ENCODE measurements around the gene DUSP6. TPM values are rescaled to one million over a fixed set of nuclear protein-coding genes. Genes with fewer than 3 reads are reported as not detected.

Gene DUSP6
- total RNA-seq, 1 donor from 2014 or later = 158 TPM

DNA sequence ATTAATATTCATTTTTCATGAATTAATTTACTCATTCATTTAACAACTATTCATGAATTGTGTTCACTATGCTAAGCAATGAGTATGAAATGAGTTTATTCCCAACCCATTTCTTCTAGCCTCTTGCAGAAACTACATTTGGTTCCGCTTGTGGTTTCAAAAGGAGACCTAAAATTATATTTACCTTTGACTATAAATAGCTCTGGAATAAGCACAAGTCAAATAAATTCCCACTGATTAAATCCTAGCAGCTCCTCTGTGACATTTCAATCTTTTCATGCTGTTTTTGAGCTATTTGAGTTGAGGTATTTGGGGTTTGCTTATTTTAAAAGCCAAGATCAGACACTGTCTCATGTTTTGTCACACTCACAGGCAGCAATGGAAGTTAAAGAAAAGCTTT, 46.9 kb downstream of the DUSP6 start:
- intact Hi-C loops (cut with micrococcal nuclease) = no loop called here

DNA sequence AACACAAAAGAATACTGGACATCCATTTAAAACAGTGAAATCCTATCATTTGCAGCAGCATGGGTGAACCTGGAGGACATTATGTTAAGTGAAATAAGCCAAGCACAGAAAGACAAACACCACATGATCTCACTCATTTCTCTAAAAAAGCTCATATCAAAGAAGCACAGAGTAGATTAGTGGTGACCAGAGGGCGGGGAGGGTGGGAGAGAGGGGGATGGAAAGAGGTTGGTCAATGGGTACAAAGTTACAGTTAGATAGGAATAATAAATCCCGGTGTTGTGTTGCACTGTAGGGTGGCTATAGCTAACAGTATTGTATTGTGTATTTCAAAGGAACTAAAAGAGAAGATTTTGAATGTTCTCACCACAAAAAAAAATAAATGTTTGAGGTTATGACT, 52.4 kb downstream of the DUSP6 start:
- intact Hi-C loops (cut with micrococcal nuclease) = no loop called here

DNA sequence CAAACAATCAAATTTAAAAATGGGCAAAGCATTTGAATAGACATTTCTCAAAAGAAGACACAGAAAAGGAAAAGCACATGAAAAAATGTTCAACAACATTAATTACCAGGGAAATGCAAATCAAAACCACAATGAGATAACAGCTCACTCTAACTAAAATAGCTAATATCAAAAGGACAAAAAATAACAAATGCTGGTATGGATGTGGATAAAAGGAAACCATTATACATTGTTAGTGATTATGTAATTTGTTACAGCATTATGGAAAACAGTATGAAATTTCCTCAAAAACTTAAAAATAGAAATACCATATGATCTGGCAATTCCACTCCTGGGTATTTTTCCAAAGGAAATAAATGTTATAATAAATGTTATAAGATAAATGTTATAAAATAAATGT, 52.9 kb downstream of the DUSP6 start:
- intact Hi-C loops (cut with micrococcal nuclease) = no loop called here

Other genes with a start within 250 kb of the DUSP6 start
- gene GALNT4, start 172.3 kb upstream of the DUSP6 start, total RNA-seq = 15.4 and 15.5 TPM in 2 replicates
- 33.4 and 34.4 TPM in 2 replicates for gene POC1B, start 173.5 kb upstream of the DUSP6 start, total RNA-seq

Measured in T-helper 2 cell treated with Interferon-gamma antibody and Interleukin-4, amounts not matched to agents 100 ng/mL and 5 ng/mL, for 36 hours (primary cell).